ENCODE results near the gene WFIKKN2.

WFIKKN2 gene

GRCh38 chr17:50845240-50846147 lies 10.1 kb downstream of the WFIKKN2 start:
- TF ChIP-seq GATA3 (IDR thresholded peaks at IDR 0.05; ENCODE audit: low read depth, low read length): no peak
- no peak for TF ChIP-seq GATA2 (IDR thresholded peaks at IDR 0.05; ENCODE audit: low read depth, low read length)

DNA sequence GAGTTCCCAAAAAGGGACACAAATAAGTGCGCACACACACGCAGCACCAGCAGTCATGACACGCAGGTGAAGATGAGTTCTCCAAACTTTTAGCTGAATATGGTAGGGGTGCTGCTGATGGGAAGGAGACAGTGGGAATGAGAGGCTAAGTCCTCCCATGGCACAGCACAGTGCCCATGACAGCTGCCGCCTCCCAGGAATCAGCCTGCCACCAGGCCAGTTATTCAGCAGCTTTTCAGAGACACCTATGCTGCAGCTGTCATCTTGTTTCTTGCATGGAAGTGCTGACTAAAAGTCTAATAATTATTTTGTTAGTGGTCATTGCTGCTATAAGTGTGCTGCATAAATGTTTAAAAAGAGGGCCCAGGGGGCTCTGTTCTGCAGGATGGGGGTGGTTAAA lies 12.2 kb downstream of the WFIKKN2 start:
- TF ChIP-seq GATA2 (IDR thresholded peaks at IDR 0.05; ENCODE audit: low read depth, low read length): no peak
- no peak for TF ChIP-seq GATA3 (IDR thresholded peaks at IDR 0.05; ENCODE audit: low read depth, low read length)

GRCh38 chr17:50848039-50848438 lies 12.7 kb downstream of the WFIKKN2 start:
- TF ChIP-seq GATA3 (IDR thresholded peaks at IDR 0.05; ENCODE audit: low read depth, low read length): no peak
- TF ChIP-seq GATA2 (IDR thresholded peaks at IDR 0.05; ENCODE audit: low read depth, low read length): no peak

GRCh38 chr17:50848711-50849110 lies 13.3 kb downstream of the WFIKKN2 start:
- TF ChIP-seq GATA3 (IDR thresholded peaks at IDR 0.05; ENCODE audit: low read depth, low read length) (no peak), GATA2 (IDR thresholded peaks at IDR 0.05; ENCODE audit: low read depth, low read length) (no peak)

DNA sequence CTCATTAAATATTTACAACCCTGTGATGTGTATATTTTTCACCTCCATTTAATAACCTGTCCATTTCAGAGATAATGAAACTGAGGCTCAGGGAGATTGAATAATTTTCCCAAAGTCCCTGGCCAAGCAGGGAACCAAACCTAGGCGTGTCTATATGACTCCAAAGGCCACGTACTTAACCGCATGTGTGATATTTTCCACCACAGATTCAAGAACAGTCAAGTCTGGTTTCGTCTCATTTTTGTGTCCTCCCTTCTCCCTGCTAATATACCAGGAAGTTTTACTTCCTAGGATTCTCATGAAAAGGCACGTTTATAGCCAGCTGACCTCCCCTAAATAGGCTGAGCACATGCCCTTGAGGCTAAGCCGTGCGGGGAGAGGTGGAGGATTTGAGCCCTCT lies 15.3 kb downstream of the WFIKKN2 start:
- TF ChIP-seq GATA3 (IDR thresholded peaks at IDR 0.05; ENCODE audit: low read depth, low read length) (no peak), GATA2 (IDR thresholded peaks at IDR 0.05; ENCODE audit: low read depth, low read length) (no peak)

DNA sequence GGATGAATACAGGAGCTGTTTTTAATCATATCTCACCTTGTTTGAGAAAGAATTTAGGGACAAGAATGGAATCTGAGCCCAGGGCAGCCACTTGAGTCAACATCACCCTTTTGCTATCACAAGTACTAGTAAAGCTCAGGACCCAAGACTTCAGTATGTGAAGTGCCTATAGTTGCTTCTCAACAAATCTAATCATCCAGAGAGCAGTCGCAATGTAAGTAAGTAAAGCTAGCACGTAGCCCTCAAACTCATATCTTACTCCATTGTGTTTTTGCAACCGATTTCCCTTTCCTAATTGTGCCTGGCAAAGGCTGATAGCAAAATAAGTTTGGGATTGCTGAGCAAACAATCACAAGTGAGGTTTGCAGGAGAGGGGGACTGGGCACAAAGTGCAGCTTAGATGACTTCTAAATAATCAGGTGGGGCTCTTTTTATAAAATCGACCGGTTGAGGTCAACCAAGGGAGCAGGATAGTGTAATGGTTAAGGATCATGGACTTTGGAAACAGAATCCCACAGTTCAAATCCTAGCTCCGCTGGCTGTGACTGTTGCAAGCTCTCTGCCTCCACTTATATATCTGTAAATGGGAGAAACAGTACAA lies 17.7 kb downstream of the WFIKKN2 start:
- no peak for TF ChIP-seq GATA3 (IDR thresholded peaks at IDR 0.05; ENCODE audit: low read depth, low read length)
- no peak for TF ChIP-seq GATA2 (IDR thresholded peaks at IDR 0.05; ENCODE audit: low read depth, low read length)

DNA sequence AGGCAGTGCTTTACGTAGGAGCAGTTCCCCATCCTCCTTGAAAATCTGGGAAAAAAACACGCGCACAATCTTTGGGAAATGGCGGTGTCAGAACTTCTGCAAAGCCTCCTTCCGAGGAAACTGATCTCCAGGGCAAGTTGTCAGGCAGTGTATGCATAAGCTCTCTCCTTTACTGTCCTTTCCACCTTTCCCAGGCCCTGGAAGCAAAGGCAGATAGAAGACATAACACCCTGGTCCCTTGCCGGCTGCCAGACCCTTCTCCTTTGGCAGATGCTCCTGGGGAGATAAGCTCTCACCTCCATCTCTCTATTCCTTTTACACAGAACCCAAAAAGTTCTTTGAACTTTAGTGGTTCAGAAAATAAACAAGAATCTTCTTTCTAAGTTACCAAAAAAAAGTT lies 18.4 kb downstream of the WFIKKN2 start:
- TF ChIP-seq GATA2 (IDR thresholded peaks at IDR 0.05; ENCODE audit: low read depth, low read length) (no peak), GATA3 (IDR thresholded peaks at IDR 0.05; ENCODE audit: low read depth, low read length) (no peak)

DNA sequence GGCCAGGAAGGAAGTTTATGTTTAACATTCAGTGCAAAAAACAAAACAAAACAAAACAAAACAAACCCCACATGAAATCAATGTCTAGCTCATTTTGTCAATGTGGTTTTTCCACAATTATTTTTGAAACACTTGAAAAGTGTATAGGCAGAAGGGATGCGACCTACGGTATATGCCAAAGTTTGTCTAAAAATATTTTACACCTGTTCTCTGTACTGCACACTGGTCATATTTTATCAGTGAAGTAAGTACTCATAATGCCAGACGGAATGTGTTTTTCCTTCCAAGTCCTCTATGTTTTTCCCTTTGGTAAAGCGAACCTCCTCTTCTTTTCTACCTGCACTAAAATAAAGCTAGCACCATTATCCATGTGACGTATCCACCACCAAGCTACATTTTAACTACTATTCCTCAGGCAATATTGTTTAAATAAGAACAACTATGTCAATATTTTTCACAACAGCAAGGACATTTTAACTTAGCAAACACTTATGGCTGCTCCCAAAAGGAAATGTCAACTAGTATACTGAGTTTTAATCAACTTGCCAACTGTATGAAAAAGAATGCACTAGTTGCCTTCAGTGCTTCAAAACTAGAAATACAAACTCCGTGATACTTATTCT lies 20.4 kb downstream of the WFIKKN2 start:
- TF ChIP-seq GATA3 (IDR thresholded peaks at IDR 0.05; ENCODE audit: low read depth, low read length): no peak
- no peak for TF ChIP-seq GATA2 (IDR thresholded peaks at IDR 0.05; ENCODE audit: low read depth, low read length)

DNA sequence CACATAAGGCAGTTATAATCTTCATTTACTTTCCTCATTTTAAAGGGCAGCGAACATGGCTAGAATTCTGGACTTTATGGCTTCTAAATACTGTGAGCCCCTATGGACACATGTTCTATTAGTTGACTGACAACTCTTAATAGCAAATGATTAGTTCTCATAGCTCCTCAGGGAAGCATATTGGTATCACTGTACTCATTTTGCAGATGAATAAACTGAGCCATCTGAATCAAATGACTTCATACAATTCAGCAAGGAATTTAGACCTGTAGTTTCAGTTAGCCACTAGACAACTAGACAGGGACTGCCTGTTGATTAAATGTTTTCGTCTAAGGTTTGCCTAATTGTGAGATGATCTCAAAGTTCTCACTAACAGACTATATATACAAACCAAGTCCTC lies 21.0 kb downstream of the WFIKKN2 start:
- TF ChIP-seq GATA2 (IDR thresholded peaks at IDR 0.05; ENCODE audit: low read depth, low read length) (no peak), GATA3 (IDR thresholded peaks at IDR 0.05; ENCODE audit: low read depth, low read length) (no peak)

DNA sequence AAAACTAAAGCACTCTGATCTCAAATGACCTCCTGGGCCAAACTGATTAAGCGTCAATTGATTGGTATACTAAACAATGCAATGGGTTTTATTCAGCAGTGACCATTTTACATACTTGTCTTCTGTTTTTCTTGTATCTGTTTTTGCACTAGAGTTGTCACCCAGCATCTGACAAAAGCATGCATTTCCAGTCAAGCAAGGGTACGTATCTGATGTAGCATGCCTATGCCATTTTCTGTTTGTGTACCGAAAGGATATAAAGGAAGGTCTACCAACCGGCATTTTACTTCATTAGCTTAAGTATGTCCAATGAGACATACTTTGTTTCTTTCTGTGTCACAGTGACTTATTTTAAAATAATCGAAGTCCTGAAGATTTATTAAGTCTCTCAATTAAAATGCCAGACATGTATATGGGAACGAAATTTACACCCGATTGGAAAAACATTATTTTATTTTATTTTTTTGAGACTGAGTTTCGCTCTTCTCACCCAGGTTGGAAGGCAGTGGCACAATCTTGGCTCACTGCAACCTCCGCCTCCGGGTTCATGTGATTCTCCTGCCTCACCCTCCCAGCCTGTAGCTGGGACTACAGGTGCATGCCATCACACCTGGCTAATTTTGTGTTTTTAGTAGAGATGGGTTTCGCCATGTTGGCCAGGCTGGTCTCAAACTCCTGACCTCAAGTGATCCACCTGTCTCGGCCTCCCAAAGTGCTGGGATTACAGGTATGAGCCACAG lies 23.3 kb downstream of the WFIKKN2 start:
- no peak for TF ChIP-seq GATA3 (IDR thresholded peaks at IDR 0.05; ENCODE audit: low read depth, low read length)
- no peak for TF ChIP-seq GATA2 (IDR thresholded peaks at IDR 0.05; ENCODE audit: low read depth, low read length)

DNA sequence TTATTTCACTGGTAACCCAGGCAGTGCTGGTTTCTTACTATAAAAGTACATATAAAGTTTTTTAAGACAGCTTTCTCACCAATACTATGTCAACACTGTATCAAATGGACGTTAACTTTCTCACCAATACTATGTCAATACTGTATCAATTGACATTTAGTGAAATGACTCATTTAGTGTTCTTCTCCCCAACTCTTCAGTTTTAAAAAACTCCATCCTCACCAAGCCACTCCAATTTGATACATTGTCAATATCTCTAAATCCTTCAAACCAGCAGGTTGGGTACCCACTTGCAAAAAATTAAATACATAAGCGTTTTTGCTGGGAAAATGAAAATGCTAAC lies 25.9 kb downstream of the WFIKKN2 start:
- TF ChIP-seq GATA3 (IDR thresholded peaks at IDR 0.05; ENCODE audit: low read depth, low read length): no peak
- no peak for TF ChIP-seq GATA2 (IDR thresholded peaks at IDR 0.05; ENCODE audit: low read depth, low read length)

- TF ChIP-seq GATA2 (IDR thresholded peaks at IDR 0.05; ENCODE audit: low read depth, low read length): no peak
- TF ChIP-seq GATA3 (IDR thresholded peaks at IDR 0.05; ENCODE audit: low read depth, low read length): no peak
Measured at GRCh38 chr17:50861822-50862528, 26.6 kb downstream of the WFIKKN2 start.

DNA sequence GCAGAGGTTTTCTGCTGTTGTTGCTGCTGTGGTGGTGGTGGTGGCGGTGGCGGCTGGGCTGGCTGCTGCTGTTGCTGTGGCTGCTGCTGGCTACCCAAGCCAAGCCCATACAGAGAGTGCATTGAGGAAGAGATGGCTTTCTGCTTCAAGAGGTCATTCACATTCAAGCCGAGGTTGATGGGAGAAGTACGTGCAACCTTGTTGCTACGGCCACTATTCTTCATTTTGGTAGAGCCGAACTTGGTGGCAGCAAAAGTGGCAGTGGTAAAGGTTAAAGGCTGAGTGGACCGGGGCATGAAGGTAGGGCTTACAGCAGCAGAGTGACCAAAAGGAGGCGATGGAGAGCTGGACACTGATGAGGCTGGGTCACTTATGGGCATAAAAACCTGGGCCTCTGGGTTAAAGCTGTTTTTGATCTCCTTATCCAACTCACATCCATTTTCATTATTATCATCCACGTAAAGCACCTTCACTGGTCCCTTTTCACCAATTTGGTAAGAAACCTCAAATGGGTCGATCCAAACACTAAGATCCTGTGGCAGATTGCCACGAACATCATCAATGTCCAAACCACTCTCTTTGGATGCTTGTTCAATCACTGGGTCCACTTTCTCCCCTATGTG lies 27.9 kb downstream of the WFIKKN2 start:
- TF ChIP-seq GATA2 (IDR thresholded peaks at IDR 0.05; ENCODE audit: low read depth, low read length): no peak; the same call in 1 of the 2 replicates
- no peak for TF ChIP-seq GATA3 (IDR thresholded peaks at IDR 0.05; ENCODE audit: low read depth, low read length)

Measured in SH-SY5Y (cell line).